Activated CD4-positive, alpha-beta T cell treated with anti-CD3 and anti-CD28 coated beads for 1 hour (primary cell): ENCODE data around the gene SF3B2.
"Not testable (repeated sequence)": the region's sequence is repeated elsewhere in the genome, so short reads cannot be mapped to it uniquely, and the experiment has no call there.

Experiments
- DNase-seq: peaks from one replicate; pipeline ENCODE4 v3.0.0-alpha.2; 2020

SF3B2 gene

GRCh38 chr11:66112601-66113499, 60.7 kb downstream of the SF3B2 start:
- no peak for DNase-seq

DNA sequence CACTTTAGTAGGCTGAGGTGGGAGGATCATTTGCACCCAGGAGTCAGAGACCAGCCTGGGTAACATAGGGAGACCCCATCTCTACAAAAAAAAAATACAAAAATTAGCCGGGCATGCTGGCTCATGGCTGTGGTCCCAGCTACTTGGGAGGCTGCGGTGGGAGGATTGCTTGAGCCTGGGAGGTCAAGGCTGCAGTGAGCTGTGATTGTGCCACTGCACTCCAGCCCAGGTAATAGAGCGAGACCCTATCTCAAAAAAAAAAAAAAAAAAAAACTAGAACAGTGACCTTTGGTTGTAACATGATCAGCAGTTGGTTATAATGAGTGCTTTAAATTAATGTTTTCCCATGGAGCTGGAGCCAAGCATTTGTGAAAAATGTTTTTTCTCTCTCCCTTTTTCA, 62.8 kb downstream of the SF3B2 start:
- not testable (repeated sequence) for DNase-seq

- DNase-seq = no peak
Observed at GRCh38 chr11:66115638-66116301, 63.6 kb downstream of the SF3B2 start.

DNA sequence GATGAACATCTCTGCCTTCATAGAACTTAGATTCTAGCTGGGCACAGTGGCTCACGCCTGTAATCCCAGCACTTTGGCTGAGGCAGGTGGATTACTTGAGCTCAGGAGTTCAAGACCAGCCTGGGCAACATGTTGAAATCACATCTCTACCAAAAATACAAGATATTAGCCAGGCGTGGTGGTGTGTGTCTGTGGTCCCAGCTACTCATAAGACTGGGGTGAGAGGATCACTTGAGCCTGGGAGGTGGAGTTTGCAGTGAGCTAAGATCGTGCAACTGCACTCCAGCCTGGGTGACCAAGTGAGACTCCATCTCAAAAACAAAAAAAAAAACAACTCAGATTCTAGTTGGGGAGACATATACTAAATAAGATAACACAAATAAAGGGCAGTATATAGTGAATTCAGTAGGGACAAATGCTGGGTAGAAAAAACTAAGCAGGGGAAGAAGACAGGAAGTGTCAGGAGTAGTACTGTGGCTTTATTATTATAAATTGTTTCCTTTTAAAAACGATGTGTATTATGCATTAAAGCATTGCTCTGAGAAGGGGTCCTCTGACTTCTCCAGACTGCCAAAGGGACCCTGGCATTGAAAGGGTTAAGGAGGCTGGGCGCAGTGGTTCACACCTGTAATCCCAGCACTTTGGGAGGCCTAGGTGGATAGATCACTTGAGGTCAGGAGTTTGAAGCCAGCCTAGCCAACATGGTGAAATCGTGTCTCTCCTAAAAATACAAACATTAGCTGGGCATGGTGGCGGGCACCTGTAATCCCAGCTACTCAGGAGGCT, 64.6 kb downstream of the SF3B2 start:
- no peak for DNase-seq

DNA sequence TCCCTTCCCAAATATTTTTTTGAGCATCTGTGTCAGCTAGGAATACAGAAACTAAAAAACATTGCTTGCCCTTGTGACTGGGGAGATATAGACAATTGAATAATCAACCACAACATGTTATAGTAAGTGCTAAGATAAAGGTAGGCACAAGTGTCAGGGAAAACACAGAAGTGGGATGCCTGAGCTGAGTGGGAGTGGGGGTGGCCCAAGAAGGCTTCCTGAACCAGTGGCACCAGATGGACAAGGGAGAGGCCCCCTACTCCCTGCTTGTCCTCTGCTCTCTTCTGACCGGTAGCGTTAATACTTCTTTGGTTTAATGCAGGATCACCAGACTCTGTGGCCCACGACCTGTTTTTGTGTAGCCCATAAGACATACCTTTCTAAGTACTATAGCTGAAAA, 66.7 kb downstream of the SF3B2 start:
- no peak for DNase-seq
